ENCODE data around the gene TBC1D21. TPM values are rescaled to one million over a fixed set of nuclear protein-coding genes. Genes with fewer than 3 reads are reported as not detected.

TBC1D21 gene
- total and polyA plus RNA-seq, 2 experiments from 2014 or later, result not detected

DNA sequence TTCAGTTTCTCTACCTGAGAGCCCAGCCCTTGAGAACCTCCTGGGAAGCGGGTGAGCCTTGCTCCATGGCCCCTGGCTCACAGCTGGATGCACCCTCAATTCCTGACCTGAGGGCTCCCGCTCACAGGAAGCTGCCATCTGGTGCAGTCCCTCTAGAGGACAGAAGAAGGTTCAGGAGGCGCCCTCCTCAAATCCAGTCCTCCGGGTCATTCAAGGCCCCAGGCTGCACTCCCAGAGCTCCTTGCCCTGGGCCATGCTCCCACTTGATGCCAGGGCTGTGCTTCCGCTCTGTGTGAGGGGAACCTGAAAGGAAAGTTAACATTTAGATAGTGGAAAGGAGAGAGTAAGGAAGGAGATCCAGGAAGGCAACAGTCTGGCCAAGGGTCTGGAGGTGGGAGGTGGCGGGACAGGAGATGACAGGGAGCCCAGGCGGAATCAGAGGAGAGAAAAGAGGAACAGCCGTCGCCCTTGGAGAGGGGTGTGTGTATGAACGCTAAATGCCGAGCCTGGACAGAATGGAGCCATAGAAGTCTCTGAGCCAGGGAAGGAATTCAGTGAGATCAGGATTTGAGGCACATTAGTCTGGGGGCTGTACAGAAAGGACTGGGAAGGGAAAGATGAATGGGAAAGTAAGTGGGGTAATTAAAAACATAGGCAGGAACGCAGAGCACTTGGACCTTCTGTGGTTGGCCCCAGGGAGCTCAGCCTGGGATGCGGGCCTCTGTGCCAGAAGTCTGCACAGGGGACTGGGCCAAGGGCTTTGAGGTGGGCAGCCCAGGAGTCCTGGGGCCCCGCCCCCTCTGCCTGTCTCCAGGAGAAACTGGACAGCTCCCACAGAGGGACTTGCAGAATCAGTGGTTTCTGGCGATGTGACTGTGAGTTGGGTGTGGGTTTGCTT is 26.1 kb downstream of the TBC1D21 start:
- Histone ChIP-seq H3K27ac (no peak overlapping the region), H3K9me3 (ENCODE audit: low read depth) (no peaks in the 10 kb centered on the region), H3K36me3 (no peaks in the 10 kb centered on the region), H3K27me3 (no peaks in the 10 kb centered on the region), H3K4me1 (ENCODE audit: low read depth) (no peaks in the 10 kb centered on the region), H3K4me3 (no peak overlapping the region)
- TF ChIP-seq CTCF (IDR thresholded peaks at IDR 0.05; ENCODE audit: low read depth, low read length), result no peak
- peak; percentile 27 to 44 for DNase-seq (ENCODE audit: low read depth in 1 of 2, low spot score in 1 of 2)

DNA sequence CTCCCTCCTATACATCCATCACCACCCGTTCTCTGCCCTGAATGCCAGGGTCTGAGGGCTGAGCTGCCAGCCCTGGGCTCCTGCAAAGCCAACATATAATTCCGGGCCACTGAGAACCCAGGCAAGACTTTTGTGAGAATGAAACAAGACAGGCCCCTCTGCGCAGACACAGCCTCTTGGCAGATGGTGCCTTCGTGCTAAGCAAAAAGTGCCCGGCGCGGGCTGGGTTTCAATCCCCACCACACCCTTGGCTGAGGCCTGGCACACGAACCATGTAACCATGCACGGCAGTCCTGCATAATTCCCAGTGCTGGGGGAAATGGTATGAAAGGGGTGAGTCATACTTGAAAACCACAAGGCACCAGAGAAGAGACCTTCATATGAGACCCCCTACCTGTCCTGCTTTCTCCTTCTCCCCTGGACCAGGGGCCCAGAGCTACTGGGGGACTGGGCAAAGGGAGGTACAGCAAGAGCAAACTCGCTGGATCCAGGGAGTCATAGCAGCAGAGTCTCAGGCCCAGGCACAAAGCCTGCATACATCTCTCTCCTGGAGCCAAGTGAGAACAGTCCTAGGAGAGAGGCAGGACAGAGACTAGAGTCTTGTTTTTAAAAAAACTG is 26.8 kb downstream of the TBC1D21 start:
- TF ChIP-seq CTCF (IDR thresholded peaks at IDR 0.05; ENCODE audit: low read depth, low read length), result no peak

DNA sequence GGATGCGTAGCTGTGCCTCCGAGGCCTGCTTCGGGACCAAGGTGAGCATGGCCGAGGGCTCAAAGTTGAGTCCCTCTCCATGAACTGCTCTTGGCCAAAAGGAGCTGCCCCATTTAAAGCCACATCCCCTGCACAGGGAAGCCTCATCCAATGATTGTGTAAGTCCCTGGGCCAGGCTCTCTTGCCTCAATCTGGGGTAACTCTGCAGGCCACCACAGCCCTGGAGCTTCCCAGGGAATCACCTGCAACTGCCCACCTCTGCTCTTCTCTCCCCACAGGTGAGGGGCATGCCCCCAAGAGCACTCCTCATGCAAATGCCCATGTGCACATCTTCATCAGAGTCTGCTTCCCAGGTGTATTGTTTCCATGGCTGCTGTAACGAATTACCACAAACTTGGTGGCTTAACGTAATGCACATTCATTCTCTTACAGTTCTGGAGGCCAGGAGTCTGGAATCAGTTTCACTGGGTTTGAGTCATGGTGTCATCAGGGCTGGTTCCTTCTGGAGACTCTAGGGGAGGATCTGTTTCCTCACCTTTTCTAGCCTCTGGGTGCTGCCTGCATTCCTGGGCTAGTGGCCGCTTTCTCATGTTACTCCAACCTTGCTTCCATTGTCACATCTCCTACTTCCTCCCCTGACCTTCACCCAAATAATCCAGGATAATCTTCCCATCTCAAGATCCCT is 27.9 kb downstream of the TBC1D21 start:
- Histone ChIP-seq H3K9me3 (ENCODE audit: low read depth) (no peaks in the 10 kb centered on the region), H3K4me3 (no peak overlapping the region), H3K27ac (no peak overlapping the region), H3K4me1 (ENCODE audit: low read depth) (no peaks in the 10 kb centered on the region), H3K27me3 (no peaks in the 10 kb centered on the region), H3K36me3 (no peaks in the 10 kb centered on the region)
- DNase-seq (ENCODE audit: low read depth in 1 of 2, low spot score in 1 of 2), result no peak
- no peak for TF ChIP-seq CTCF (IDR thresholded peaks at IDR 0.05; ENCODE audit: low read depth, low read length)

More for the DNA sequence above, 26.8 kb downstream of the TBC1D21 start:
- H3K9me3 ChIP-seq (ENCODE audit: low read depth), result no peaks in the 10 kb centered on the region
- no peaks in the 10 kb centered on the region for H3K4me1 ChIP-seq (ENCODE audit: low read depth)
- H3K36me3 ChIP-seq, result no peaks in the 10 kb centered on the region
- DNase-seq (ENCODE audit: low read depth in 1 of 2, low spot score in 1 of 2), result no peak
- no peak overlapping the region for H3K4me3 ChIP-seq
- no peak overlapping the region for H3K27ac ChIP-seq
- no peaks in the 10 kb centered on the region for H3K27me3 ChIP-seq

DNA sequence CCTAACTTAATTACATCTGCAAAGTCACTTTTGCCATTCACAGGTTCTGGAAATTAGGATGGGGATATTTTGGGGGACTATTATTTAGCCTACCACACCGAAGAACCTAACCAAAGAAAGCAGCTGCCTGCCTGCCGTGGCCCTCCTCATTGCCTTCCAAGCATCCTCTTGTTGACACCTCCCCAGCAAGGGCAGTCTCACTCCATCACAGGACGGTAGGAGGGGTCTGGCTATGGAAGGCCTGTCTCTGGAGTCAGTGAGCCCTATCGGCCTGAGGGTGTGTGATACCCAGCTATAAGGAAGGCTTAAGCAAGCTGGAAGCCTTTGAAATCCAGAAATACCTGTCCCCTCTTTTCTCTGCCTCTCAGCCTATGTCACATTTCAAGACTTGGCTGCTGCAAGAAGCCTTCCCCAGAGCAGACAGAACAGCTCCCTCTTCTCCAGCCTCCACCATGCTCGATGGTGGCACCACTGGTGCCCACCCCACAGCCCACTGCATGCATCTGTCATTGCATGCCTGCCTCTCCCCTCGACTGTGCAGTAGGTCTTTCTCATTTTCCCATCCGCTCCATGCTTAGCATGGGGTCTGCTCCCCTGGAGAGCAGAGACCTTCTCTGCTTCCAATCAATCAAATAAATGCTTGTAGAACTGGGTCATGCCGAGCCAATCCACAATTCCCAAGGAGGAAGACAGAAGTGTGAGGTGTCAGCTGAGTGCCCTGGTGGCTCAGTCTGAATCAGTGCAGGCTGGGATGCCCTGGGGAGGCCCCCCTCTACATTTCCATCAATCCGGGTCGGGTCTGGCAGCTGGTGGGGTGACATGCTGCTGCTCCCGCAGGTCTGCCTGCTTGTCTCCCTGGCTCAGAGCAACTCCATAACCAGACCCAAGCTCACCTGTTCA is 29.0 kb downstream of the TBC1D21 start:
- no peaks in the 10 kb centered on the region for H3K27me3 ChIP-seq
- H3K4me3 ChIP-seq, result no peak overlapping the region
- H3K4me1 ChIP-seq (ENCODE audit: low read depth), result no peaks in the 10 kb centered on the region
- H3K36me3 ChIP-seq, result no peaks in the 10 kb centered on the region
- no peaks in the 10 kb centered on the region for H3K9me3 ChIP-seq (ENCODE audit: low read depth)
- DNase-seq (ENCODE audit: low read depth in 1 of 2, low spot score in 1 of 2), result no peak
- no peak overlapping the region for H3K27ac ChIP-seq
- TF ChIP-seq CTCF (IDR thresholded peaks at IDR 0.05; ENCODE audit: low read depth, low read length), result no peak

Measured in cardiac muscle cell (in vitro differentiated cells and primary cell).